Bone marrow (tissue), 2 donors: Measurements from ENCODE around the gene C1QL4.
"Not testable (repeated sequence)": the region's sequence is repeated elsewhere in the genome, so short reads cannot be mapped to it uniquely, and the experiment has no call there.

Source experiments
- DNase-seq, 2 donors: peaks; one replicate each; lab custom pipeline; 2025; lab: John Stamatoyannopoulos, UW

C1QL4 gene

DNA sequence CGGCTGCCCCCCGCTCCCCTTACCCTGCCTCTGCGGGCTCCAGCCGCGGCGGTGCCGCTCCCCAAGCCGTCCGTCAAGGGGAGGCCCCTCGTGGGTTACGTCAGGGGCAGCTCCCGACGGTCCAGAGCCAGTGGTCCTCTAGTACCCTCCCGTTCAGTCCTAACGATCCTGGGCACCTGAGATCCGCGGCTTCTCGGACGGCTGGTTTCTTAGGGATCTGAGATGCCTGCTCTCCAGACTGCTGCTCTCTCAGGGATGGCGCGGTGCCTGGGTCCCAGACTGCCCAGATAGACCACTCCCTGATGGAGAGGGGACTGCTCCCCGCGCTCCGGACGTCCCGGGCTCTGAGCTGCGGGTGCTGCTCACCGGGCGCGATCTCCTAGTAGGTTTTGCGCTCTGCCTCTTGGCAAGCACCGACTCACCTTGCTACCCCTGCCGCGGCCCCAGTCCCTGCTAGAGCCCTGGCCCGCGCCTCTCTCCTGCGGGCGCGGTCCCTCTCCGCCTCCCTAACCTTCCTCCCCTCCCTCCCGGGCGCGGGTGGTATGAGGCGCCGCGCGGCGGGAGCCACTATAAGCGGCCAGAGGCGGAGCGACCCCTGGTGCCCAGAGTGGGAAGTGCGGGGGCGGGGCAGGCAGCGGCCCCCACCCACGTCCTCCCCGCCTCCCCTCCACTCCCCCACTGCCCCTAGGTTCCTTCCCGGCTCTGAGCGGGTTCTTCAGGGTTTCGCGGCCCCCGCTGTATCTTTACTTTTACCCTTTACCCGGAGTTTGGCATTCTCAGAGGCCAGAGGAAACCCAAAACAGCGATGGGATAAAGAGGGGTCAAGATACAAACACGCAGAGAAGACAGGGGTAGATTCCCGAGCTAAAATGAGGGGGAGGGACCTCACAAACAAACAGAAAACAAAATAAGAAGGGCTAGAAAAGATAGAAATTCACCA lies at the start of gene C1QL4:
TSS of gene C1QL4 (minus strand) at position 544 of the 940 bp plus-strand sequence. CDS start 711 bp downstream, outside the sequence.
- DNase-seq, result peak; percentile 63 to 69

DNA sequence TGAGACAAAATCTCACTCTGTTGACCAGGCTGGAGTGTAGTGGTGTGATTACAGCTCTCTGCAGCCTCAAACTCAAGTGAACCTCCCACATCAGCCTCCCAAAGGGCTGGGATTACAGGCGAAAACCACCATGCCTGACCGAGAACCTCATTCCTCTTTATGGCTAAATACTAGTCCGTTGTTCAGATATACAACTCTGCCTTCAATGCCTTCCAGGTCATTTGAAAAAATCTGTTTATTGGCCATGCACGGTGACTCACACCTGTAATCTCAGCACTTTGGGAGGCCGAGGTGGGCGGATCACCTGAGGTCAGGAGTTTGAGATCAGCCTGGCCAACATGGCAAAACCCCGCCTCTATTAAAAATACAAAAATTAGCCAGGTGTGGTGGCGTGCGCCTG lies 43.2 kb upstream of the C1QL4 start:
- DNase-seq, result not testable (repeated sequence)

DNA sequence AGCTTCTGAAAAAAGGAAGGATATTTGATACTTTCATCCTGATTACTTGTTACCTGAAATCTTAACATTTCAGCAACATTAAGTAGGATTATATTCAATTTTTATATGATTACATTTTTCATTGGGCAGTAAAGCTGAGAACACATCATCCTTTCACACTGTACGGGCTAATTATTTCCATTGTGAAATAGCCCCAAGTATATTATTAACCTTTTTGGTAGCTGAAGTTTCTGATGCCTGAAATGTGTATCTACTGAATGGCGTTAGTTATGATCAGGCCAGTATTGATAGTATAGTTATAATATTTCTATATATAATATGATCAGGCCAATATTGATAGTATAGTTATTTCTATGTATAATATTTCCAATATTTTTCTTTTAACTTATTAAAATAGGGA lies 40.4 kb upstream of the C1QL4 start:
- no peak for DNase-seq

DNA sequence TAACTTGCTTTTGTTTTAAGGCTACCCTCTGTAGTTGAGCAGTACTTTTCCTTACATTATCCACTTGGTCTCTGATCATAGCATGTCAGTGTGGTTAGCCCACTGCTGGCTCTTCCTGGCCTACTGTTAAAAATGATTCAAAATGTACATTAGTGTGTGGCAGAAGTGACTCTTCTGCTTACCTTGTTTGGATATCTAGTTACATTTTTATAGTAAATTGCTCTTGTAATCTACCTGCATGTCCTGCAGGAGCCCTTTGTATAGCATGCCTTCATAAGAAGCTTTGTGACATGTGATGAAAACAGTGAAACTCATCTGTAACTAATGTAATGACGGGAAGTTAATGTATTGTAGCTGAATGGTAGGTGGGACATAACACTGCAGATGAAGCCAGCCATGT lies 38.4 kb upstream of the C1QL4 start:
- DNase-seq, result no peak

DNA sequence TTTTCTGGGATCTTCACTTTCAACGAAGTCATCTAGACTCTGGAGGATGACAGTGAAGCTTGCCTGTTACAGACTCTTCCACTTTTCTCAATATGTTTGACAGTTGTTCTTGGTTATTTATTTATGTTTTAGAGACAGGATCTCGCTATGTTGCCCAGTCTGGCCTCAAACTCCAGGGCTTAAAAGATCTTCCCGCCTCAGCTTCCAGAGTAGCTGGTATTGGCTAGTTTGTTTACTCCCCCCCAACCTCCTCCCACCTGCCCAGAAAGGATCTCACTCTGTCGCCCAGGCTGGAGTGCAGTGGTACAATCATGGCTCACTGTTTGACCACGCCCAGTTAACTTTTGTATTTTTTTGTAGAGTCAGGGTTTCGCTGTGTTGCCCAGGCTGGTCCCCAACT lies 33.6 kb upstream of the C1QL4 start:
- DNase-seq, result no peak

DNA sequence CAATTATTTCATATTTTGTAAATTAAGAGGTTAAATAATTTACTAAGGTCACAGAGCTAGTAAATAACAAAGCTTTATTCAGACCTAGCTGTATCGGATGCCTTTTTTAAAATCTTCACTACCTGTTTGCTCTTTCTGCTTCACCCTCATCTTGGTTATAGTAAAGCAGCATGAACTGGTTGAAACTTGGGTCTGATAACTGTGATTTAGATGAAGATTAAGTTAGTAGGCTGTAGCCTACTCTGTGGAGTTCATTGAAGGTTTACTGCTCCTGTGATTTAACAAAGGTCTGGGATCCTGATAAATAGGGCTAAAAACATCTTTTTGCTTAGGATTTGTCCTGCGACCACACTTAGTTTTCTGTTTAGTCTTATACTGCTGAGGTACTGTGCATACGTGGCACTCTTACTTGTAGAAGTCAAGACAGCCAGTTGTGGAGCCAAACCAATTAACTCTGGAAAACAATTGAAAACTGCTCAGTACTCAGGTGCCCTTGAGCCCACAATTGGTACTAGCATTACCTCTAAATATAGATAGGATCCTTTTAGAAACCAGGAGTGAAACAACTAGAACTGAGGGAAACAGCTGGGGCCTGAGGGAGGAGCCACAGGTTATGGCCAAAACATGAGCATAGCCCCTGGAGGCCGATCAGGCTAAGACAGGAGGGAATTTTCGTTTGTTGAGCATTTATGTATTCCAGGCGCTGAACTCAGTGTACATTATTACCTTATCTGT lies 32.6 kb upstream of the C1QL4 start:
- DNase-seq, result peak in 1 of 2 donors; percentile 57

DNA sequence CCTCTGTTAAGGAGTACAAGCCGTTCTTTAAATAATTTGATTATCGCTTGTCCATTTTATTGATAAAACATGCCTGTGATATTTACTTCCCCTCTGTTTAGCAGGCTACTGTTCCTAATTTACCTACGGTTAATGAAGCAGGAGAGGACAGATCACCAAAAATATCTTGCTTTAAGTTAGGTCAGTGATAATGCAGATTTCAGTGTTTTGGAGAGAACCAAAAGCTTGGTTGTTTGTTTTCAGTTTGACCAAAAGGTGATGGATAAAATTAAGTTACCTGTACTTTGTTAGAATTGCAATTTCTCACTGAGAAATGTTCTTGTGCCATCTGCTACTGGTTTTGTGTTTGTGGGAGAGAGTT lies 31.2 kb upstream of the C1QL4 start:
- DNase-seq, result no peak

DNA sequence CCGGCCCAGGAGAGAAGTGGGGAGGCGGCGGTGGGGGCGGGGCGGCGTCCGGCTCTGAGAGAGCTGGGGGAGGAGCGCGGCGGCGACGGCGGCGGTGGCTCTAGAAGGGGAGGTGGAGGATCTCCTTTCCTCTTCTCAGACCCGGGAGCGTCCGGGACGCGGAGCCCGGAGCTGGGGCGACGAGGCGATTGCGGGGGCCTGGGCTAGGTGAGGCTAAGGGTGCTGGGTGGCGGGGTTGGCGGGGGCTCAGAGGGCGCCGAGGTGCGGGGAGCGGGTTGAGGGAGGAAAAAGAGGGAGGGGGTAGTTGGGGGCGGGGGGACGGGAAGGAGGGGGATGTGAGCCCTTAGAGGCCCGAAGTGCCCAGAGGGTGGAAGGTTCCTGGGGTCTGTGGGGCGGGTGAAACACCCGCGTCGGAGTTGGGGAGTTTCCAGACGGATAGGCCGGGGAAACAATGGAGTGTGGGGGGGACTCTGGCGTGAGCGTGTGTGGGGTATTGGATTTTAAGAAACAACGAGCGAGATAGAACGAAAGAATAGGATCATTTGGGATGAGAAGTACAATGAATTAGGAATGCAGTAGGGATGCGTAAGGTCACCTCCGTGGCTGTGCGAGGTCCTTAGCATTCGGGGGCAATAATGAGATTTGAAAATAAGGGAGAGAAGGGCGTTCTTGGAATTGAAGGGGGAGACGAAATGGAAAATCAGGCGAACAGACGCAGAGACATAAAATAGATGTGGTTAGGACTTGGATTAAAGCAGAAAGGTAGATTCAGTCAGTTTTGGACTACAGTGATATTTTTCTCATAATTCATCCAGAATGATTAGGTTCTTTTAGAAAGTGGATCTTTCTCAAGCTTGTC lies 30.6 kb upstream of the C1QL4 start, which contains the start of gene SPATS2:
TSS of gene SPATS2 (plus strand) at position 82 of the 859 bp plus-strand sequence. CDS start 93,551 bp downstream, outside the sequence.
- DNase-seq, result peak in 1 of 2 donors; percentile 61

DNA sequence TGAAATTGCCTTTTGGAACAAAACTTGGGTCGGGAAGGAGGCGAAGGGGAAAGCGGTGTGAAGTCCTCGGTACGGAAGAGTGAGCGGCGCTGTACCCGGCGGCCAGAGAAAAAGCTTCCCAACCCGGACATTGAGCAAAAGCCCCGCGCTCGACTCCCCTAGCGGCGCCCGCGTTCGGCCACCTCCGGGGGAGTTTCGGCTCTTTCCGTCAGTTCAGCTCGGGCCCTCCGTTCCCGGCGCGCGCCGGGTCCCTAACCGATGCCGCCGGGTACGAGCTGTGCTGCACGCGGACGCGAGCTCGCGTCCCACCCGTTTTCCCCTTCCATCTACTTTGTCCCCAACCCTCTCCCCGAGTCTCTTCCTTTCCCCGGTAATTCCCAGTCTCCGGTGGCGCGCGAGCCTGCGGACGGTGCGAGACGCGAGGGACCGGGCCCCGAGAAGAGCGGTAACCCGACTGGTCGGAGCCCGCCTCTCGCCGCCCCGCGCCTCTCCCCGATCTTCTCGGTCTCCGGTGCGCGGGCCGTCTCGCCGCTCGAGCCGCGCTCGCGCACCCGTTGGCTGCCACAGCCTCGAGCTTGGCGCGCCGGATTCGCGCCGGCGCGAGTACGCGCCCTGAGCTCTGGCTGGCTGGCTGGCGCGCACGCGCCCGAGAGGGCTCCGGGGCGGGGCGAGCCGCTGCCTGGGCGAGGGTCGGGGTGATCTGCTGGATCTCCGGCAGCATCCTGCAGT lies 29.8 kb upstream of the C1QL4 start:
- DNase-seq, result peak; percentile 79 to 83

DNA sequence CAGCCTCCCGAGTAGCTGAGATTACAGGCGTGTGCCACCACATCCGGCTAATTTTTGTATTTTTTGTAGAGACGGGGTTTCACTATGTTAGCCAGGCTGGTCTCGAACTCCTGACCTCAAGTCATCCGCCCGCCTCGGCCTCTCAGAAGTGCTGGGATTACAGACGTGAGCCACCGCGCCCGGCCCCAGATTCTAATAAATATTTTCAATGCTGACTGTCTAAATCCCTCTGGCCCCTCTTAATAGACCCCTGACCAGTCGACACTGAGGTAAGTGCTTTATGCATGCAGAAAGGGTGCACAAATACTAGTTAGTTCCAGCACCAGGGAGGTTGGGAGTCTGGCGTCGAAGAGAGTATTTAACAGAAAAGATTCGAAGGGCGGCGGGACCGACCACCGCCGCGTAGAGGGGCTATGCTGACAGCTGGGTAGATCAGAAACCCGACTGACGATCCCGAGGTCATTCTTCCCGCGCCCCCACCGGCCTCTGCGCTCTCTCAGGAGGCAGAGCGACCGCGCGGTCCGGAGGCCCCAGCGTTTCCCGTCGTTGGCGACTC lies 29.2 kb upstream of the C1QL4 start:
- DNase-seq, result no peak

DNA sequence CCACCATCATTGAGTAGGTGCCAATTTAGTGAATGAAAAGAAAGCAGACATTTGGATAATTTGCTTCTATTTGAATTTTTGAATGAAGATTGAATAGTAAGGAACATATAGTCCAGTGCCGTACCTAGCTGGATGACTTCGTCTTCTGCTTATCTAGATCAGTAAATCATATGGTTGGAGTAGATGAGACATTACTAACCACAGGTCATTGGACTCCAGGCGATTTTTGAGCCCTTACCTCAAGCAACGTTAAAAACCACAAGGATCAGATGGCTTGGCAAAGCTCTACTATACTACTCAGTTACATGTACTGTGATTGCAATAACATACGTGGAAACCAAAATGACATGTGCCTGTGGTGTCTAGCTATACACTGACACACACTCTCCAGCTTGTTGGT lies 28.6 kb upstream of the C1QL4 start:
- DNase-seq, result no peak

DNA sequence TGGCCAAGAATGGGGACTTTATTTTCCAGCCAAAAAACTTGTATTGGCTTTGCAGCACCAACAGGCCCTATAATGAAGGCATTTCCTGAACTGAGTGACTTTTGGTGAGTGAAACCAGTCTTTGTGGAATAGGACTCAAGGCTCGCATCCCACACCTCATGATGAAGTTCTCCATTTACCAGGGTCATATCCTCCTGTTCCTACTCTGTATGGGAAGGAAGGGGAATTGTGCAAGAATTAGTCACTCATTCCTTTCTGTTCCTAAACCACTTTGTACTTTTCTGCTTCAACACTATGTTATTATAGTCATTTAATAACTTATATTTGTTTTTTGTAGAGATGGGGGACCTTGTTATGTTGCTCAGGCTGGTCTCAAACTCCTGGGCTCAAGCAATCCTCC lies 28.0 kb upstream of the C1QL4 start:
- DNase-seq, result no peak

DNA sequence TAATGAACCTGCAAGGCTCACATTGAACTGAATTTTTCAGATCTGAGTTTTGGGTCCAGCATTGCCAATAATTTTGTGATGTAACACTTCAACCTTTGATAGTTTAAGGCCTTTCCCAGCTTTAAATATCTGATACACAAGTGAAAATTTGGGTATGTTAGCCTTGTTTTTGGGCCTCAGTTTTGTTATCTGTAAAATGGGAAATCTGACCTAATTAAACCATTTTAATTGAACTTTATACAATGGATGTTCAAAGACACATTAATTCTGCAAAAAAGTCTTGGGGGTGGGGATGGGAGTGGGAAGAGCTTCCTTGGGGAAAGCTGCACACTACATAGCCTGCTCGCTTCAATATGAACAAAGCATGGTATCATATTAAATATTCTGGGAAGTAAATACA lies 25.1 kb upstream of the C1QL4 start:
- no peak for DNase-seq

DNA sequence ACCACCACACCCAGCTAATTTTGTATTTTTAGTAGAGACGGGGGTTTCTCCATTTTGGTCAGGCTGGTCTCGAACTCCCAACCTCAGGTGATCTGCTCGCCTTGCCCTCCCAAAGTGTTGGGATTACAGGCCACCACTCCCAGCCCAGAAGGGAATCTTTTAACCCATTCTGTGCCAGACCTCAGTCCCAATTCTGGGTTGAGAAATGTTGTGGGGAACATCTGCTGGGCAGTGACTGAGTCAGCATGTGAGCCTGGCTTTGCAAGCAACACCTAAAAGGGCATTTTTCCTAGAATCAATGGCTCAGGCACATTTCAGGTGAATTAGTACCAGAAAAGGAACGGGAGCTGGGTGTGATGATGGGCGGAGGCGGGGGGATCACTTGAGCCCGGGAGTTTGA lies 22.7 kb upstream of the C1QL4 start:
- DNase-seq, result no peak

DNA sequence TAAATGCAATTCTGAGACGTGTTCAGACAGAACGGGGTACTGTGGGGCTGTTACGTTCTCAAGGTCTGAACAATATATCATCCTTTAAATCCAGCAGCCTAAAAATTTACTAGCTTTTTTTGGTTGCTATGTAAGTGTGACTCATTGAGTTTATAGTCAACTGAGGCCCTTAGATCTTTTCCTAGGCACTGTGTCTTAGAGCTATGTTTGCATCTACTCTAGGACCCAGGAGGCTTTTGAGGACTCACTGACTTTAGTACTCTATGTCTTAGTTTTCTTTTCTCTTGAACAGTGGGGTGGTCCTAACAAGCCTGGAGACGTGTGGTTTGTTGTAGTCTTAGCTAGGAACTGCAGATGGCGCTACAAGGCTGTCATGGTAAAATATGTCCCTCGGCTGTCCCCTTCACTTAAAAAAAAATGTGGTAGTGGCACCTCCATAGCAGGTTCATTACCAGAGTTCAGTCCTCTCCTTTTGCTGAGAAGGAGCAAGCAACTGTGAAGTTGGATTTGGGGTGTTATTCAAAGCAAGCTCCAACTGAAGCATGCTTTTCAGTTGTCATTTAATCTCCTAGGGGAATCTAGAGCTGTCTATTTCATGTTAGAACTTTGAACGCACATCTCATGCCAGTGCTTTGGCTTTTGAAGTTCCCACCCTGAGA lies 21.6 kb upstream of the C1QL4 start:
- DNase-seq, result peak in 1 of 2 donors; percentile 85

DNA sequence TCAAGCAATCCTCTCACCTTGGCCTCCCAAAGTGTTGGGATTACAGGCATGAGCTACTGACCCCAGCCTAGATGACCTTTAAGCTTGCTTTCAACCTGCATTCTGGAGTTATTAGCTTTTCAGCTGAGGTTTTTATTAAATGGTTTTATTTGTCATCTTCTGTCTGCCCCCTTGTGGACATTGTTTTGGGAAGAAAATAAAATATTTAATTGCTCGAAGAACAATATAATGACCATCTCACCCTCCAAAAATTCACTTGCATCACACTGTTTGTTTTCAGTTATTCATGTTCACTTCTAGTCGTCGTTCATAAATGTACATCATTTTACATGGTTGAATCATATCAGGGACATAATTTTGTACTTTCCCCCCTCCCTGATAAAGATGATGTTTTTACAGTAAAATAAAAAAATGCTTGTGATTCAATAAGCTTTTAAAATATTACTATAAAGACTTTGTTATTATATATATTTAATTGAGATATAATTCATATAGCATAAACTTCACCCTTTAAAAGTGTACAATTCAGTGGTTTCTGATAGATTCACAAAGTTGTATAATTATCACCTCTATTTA lies 20.2 kb upstream of the C1QL4 start:
- no peak for DNase-seq

DNA sequence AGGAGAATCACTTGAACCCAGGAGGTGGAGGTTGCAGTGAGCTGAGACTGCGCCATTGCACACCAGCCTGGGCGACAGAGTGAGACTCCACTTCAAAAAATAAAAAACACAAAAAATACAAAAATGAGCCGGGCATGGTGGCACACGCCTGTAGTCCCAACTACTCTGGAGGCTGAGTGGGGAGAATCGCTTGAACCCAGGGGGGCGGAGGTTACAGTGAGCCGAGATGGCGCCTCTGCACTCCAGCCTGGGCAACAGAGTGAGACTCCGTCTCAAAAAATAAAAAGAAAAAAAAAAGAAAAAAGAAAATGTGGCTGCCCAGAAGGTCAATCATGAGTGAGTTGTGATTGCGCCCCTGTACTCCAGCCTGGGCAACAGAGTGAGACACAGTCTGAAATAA lies 18.9 kb upstream of the C1QL4 start:
- no peak for DNase-seq

DNA sequence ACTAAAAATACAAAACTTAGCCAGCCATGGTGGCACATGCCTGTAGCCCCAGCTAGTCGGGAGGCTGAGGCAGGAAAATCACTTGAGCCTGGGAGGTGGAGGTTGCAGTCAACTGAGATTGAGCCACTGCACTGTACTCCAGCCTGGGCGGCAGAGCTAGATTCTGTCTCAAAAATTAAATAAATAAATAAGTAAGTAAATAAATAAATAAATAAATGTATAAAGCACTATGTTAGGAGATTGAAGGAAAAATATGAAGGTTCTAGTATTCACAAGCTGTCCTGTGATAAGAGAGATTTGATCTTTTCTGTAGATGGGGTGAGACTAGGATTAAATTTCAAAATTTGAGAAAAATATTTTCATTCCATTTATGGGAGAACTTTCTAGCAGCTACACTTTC lies 15.4 kb upstream of the C1QL4 start:
- DNase-seq, result no peak

DNA sequence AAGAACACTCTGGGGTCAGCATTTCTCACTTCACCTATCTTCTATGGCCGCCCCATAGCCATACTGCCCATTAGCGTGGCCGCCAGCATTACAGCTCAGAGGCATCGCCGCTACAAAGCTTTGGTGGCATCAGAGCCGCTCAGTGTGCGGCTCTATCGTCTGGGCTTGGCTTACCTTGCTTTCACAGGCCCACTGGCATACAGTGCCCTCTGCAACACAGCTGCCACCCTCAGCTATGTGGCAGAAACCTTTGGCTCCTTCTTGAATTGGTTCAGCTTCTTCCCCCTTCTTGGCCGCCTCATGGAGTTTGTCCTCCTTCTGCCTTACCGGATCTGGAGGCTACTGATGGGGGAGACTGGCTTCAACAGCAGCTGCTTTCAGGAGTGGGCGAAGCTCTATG lies 12.3 kb upstream of the C1QL4 start:
- no peak for DNase-seq

DNA sequence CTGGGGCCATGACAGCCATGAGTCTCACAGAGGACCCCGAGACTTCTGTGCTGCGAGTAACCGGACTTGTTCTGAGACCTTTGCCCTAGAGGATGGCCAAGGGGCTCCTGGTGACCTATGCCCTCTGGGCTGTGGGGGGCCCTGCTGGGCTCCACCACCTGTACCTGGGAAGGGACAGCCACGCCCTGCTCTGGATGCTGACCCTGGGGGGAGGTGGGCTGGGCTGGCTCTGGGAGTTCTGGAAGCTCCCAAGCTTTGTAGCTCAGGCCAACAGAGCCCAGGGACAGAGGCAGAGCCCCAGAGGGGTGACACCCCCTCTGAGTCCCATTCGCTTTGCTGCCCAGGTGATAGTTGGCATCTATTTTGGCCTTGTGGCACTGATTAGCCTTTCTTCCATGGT lies 11.8 kb upstream of the C1QL4 start:
- no peak for DNase-seq
